NT2/D1 (cell line): Measurements from ENCODE around the gene FBXO17.

Experiments used
- SUZ12 ChIP-seq: IDR thresholded peaks from 2 replicates; pipeline ENCODE4 v1.6.1; 2011; ENCODE audit not compliant: insufficient read length, insufficient read depth; ENCODE audit errors: extremely low read depth
- YY1 ChIP-seq: IDR thresholded peaks from 2 replicates; pipeline ENCODE4 v1.6.1; 2011; ENCODE audit not compliant: insufficient read length, insufficient read depth

- TF ChIP-seq SUZ12 (no peak), YY1 (no peak)
Measured at GRCh38 chr19:38942471-38943181, 32.9 kb downstream of the FBXO17 start.
